ENCODE data around the gene HSF2BP. TPM values are rescaled to one million over a fixed set of nuclear protein-coding genes. Genes with fewer than 3 reads are reported as not detected.

HSF2BP gene
- total RNA-seq, 2 experiments from 2014 or later = 1.5 to 1.6 TPM

DNA sequence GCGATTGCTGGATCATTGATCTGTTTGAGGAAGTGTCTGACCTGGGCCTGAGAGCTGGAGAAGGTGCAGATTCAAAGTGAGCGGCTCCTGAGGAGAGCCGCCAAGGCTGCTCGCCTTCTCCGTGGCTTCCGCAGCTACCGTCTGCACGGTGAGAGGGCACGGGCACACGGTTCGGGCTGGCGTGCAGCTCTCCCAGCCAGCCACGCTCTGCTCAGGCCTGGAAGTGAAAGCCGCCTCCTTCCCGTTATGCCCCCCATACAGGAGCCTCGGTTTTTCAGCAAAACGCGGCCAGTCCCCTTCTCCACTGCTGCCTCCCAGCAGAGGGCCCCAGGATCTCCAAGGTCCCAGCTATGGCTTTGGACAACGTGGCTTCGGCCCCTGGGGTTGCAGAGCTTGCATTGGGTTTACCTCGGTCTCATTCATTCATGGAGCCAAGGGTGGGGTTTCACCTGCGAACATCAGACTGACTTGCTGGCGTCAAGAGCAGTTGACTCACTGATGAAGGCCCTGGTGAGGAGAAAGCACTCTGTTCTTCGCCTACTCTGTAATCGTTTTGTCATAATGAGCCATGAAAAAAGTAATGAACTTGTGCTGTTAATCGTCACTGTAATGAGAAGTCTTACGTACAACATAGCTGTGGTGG, 35.3 kb upstream of the HSF2BP start:
- CTCF ChIA-PET = no interaction called here
- intact Hi-C loops (cut with DNase I, micrococcal nuclease) = no loop called here
- POLR2A ChIA-PET = no interaction called here
- Mint-ChIP-seq H3K36me3 (ENCODE audit: low read depth) (peaks cover 63% of the 10 kb centered on the region), H3K9me3 (ENCODE audit: low read depth) (no peaks in the 10 kb centered on the region), H3K4me3 (no peak overlapping the region), H3K27ac (no peak overlapping the region), H3K27me3 (no peaks in the 10 kb centered on the region), H3K4me1 (peaks cover 6% of the 10 kb centered on the region)
- no peak for ATAC-seq
- no peak for DNase-seq

DNA sequence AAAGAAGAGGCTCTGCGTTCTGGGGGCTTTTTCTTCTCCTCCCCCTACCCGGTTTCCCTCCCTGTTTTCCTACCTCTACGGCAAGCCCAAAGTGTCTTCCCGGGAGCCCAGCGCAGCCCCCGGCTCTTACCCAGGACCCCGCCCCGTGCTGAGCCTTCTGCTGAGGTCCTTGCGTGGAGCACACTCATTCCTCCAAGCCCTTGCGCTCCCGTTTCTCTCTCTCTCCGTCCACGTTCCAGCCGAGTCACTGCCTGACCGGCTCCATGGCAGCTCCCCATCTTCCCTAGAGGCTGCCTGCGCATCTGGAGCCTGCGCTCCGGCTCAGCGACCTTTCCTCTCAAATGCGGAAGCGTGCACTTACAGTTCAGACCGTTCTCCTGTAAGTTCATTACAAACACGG, 34.7 kb upstream of the HSF2BP start:
- H3K9me3 Mint-ChIP-seq (ENCODE audit: low read depth) = no peaks in the 10 kb centered on the region
- POLR2A ChIA-PET = interaction anchor here (0.6 kb wide), 1 partner anchor 21 kb away, joined by 7 read pairs; no protein-coding TSS in a partner anchor
- H3K4me3 Mint-ChIP-seq = no peak overlapping the region
- H3K36me3 Mint-ChIP-seq (ENCODE audit: low read depth) = peaks cover 62% of the 10 kb centered on the region
- CTCF ChIA-PET = interaction anchor here (0.8 kb wide), 1 partner anchor 12 kb away, joined by 4 read pairs; no protein-coding TSS in a partner anchor
- peaks cover 6% of the 10 kb centered on the region for H3K4me1 Mint-ChIP-seq
- H3K27me3 Mint-ChIP-seq = no peaks in the 10 kb centered on the region
- no peak for ATAC-seq
- DNase-seq = no peak
- intact Hi-C loops (cut with DNase I, micrococcal nuclease) = no loop called here
- no peak overlapping the region for H3K27ac Mint-ChIP-seq

DNA sequence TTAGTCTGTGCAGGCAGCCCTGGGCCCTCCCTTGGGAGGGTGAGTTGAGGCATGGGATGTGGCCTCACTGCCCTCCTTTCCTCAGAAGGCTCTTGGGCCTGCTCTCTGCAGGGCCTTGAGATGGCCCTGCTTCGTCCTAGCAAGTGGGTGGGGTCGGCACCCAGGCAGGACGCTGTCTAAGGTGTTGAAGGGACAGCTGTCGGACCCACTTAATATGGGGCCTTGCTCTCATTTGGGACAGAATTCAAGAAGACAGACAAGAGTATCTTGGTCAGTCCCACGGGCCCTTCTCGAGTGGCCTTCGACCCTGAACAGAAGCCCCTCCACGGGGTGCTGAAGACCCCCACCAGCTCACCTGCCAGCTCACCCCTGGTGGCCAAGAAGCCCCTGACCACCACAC, 33.7 kb upstream of the HSF2BP start:
- no peak for ATAC-seq
- Mint-ChIP-seq H3K36me3 (ENCODE audit: low read depth) (peaks cover 55% of the 10 kb centered on the region), H3K4me1 (peaks cover 6% of the 10 kb centered on the region)

DNA sequence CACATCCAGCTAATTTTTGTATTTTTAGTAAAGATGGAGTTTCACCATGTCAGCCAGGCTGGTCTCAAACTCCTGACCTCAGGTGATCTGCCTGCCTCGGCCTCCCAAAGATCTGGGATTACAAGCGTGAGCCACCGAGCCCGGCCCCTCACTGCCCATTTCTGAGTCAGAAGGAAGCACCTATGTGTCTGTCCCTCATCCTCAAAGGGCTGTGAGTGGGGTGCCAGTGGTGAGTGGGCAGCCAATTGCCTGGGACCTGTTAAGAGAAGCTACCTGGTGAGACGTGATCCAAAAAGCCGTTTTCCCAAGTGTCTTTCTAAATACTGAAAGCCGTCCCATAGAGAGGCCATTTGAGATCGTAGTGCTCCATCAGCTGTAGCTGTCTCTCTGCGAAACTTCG, 32.5 kb upstream of the HSF2BP start:
- ChIA-PET POLR2A (no interaction called here), CTCF (no interaction called here)
- no peak overlapping the region for H3K4me3 Mint-ChIP-seq
- no peaks in the 10 kb centered on the region for H3K27me3 Mint-ChIP-seq
- H3K36me3 Mint-ChIP-seq (ENCODE audit: low read depth) = peaks cover 55% of the 10 kb centered on the region
- H3K27ac Mint-ChIP-seq = no peak overlapping the region
- no peaks in the 10 kb centered on the region for H3K4me1 Mint-ChIP-seq
- intact Hi-C loops (cut with DNase I, micrococcal nuclease) = no loop called here
- H3K9me3 Mint-ChIP-seq (ENCODE audit: low read depth) = no peaks in the 10 kb centered on the region
- no peak for ATAC-seq
- no peak for DNase-seq

More for the DNA sequence above, 33.7 kb upstream of the HSF2BP start:
- H3K27me3 Mint-ChIP-seq = no peaks in the 10 kb centered on the region
- intact Hi-C loops (cut with DNase I, micrococcal nuclease) = no loop called here
- DNase-seq = no peak
- ChIA-PET POLR2A (no interaction called here), CTCF (no interaction called here)
- no peak overlapping the region for H3K27ac Mint-ChIP-seq
- H3K4me3 Mint-ChIP-seq = no peak overlapping the region
- no peaks in the 10 kb centered on the region for H3K9me3 Mint-ChIP-seq (ENCODE audit: low read depth)

DNA sequence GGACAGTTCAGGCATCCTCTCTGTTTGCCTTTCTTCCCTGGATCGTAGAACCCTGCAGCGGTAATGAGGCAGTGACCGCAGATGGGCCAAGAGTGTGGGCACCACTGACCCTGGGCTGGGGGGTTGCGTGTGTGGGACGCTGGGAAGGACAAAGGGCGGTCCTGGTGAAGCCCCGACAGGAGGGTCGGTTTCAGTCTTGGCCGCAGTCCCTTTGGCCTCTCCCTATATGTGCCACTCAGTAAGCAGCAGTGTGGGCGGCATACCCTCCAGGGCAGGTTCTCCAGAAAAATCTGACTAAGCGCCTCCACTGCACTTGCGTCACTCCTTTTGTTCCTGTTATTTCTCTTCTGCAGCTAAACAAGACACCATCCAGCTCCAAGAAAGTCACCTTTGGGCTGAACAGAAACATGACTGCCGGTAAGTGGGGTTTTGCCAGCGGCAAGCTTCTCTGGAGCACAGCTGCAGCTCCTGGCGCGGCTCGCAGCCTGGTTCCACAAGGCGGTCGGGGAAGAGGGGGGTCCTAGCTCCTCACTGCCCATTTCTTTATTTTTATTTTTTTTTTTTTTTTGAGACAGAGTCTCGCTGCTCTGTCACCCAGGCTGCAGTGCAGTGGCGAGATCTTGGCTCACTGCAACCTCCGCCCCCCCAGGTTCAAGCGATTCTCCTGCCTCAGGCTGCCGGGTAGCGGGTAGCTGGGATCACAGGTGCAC, 32.0 kb upstream of the HSF2BP start:
- Mint-ChIP-seq H3K4me3 (no peak overlapping the region), H3K4me1 (no peaks in the 10 kb centered on the region), H3K27ac (no peak overlapping the region), H3K9me3 (ENCODE audit: low read depth) (no peaks in the 10 kb centered on the region), H3K27me3 (no peaks in the 10 kb centered on the region), H3K36me3 (ENCODE audit: low read depth) (peaks cover 54% of the 10 kb centered on the region)
- intact Hi-C loops (cut with DNase I, micrococcal nuclease) = no loop called here
- no peak for DNase-seq
- ChIA-PET CTCF (no interaction called here), POLR2A (interaction anchor here (0.6 to 0.7 kb wide), 2 partner anchors 8 to 17 kb away, joined by 3 read pairs; no protein-coding TSS in a partner anchor)
- ATAC-seq = no peak

DNA sequence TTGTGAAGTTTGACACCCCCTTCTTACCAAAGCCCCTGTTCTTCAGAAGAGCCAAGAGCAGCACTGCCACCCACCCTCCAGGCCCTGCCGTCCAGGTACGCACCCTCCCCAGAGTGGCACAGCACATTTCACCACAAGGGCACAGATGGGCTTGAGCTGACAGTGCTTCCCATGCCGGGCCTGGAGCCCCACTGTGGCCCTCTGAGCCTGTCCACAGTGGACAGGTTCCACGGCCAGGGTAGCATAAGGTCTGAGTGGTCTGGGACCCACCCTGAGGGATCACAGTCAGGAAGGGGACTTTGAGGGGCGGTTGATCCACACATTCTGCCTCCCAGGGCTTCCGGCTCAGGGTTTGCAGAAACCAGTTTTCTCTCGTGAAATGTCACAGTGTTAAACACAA, 31.1 kb upstream of the HSF2BP start:
- Mint-ChIP-seq H3K9me3 (ENCODE audit: low read depth) (no peaks in the 10 kb centered on the region), H3K27ac (no peak overlapping the region), H3K36me3 (ENCODE audit: low read depth) (peaks cover 55% of the 10 kb centered on the region), H3K27me3 (no peaks in the 10 kb centered on the region), H3K4me3 (no peak overlapping the region), H3K4me1 (no peaks in the 10 kb centered on the region)
- DNase-seq = no peak
- no peak for ATAC-seq
- POLR2A ChIA-PET = no interaction called here
- intact Hi-C loops (cut with DNase I, micrococcal nuclease) = no loop called here
- CTCF ChIA-PET = no interaction called here

DNA sequence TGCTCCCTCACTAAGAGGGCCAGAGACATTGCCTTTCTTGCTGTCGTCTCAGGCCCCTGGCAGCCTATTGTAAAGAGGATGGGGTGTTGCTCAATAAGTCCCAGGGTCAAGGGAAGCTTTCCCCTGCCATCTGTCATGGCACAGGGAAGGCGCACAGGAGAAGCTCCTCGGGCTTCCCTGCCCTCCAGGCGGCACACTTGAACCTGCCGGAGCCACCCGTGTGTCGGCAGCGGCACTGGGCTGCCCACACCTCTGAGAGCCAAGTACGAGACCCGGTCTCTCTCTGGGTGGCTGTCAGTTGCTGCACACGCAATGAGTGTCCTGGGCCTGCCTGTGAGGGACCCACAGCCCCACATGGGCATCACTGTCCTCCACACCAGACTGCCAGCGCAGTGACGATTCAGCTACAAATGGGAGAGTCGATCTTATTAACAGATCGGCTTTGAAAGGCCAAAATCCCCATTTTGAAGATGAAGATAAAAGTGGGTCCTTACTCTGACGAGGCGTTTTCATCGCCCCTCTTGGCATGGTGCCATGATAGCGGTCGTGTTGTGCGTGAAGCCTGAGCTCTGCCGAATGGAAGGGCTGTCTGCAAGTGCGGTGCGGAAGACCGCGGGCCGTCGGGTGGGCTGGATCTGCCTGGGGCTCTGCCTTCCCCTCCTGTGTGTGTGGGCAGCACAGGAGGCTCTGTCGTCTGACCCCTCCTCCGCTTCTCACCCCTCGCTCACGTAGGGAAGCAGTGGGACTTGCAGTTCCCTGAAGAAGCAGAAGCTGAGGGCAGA, 30.5 kb upstream of the HSF2BP start:
- ChIA-PET CTCF (no interaction called here), POLR2A (no interaction called here)
- no peak for DNase-seq
- H3K9me3 Mint-ChIP-seq (ENCODE audit: low read depth) = no peaks in the 10 kb centered on the region
- no peaks in the 10 kb centered on the region for H3K27me3 Mint-ChIP-seq
- no peaks in the 10 kb centered on the region for H3K4me1 Mint-ChIP-seq
- ATAC-seq = no peak
- no peak overlapping the region for H3K27ac Mint-ChIP-seq
- H3K4me3 Mint-ChIP-seq = no peak overlapping the region
- peaks cover 56% of the 10 kb centered on the region for H3K36me3 Mint-ChIP-seq (ENCODE audit: low read depth)
- intact Hi-C loops (cut with DNase I, micrococcal nuclease) = loop anchor here in 1 of 2 experiments (5.0 kb wide), 1 partner anchor 52 kb away; no protein-coding TSS in a partner anchor

DNA sequence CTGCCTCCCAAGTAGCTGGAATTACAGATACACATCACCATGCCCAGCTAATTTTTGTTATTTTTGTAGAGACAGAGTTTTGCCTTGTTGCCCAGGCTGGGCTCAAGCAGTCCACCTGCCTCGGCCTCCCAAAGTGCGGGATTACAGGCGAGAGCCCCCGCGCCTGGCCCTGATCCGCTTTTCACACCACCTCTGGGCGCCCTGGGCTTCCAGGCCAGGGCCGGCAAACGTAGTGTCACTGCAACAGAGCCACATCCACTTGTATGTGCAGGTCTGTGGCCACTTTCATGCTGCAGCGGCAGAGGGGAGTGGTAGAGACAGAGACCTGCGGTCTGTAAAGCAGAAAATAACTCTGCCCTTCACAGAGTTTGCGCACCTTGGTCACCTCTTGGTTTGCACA, 29.6 kb upstream of the HSF2BP start:
- Mint-ChIP-seq H3K27ac (no peak overlapping the region), H3K4me3 (no peak overlapping the region), H3K27me3 (no peaks in the 10 kb centered on the region), H3K36me3 (ENCODE audit: low read depth) (peaks cover 58% of the 10 kb centered on the region), H3K4me1 (no peaks in the 10 kb centered on the region), H3K9me3 (ENCODE audit: low read depth) (no peaks in the 10 kb centered on the region)
- intact Hi-C loops (cut with DNase I, micrococcal nuclease) = loop anchor here in 1 of 2 experiments (5.0 kb wide), 1 partner anchor 52 kb away; no protein-coding TSS in a partner anchor
- ATAC-seq (no peak), DNase-seq (no peak)
- ChIA-PET CTCF (no interaction called here), POLR2A (interaction anchor here (0.5 kb wide), 1 partner anchor 14 kb away, joined by 3 read pairs; no protein-coding TSS in a partner anchor)

DNA sequence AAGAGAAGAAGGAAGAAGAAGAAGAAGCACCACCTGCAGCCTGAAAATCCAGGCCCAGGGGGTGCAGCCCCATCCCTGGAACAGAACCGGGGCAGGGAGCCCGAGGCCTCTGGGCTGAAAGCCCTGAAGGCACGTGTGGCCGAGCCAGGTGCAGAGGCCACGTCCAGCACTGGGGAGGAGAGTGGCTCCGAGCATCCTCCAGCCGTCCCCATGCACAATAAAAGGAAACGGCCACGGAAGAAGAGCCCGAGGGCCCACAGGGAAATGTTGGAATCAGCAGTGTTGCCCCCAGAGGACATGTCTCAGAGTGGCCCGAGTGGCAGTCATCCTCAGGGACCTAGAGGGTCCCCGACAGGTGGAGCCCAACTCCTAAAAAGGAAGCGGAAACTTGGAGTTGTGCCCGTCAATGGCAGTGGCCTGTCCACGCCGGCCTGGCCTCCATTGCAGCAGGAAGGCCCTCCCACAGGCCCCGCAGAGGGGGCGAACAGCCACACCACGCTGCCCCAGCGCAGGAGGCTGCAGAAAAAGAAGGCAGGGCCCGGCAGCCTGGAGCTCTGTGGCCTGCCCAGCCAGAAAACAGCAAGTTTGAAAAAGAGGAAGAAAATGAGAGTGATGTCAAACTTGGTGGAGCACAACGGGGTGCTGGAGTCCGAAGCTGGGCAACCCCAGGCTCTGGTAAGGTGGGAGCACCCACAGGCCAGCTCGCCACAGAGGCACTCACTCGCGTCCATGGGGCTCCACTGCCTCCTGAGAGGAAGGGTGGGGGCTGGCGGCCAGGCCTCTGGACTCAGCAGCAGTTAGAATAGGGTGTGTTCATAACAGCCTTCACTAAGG, 28.5 kb upstream of the HSF2BP start:
- POLR2A ChIA-PET = no interaction called here
- no peaks in the 10 kb centered on the region for H3K9me3 Mint-ChIP-seq (ENCODE audit: low read depth)
- intact Hi-C loops (cut with DNase I, micrococcal nuclease) = loop anchor here in 1 of 2 experiments (5.0 kb wide), 1 partner anchor 50 kb away; no protein-coding TSS in a partner anchor
- CTCF ChIA-PET = no interaction called here
- peaks cover 56% of the 10 kb centered on the region for H3K36me3 Mint-ChIP-seq (ENCODE audit: low read depth)
- no peak for ATAC-seq
- H3K27me3 Mint-ChIP-seq = no peaks in the 10 kb centered on the region
- DNase-seq = no peak
- no peak overlapping the region for H3K27ac Mint-ChIP-seq
- no peak overlapping the region for H3K4me3 Mint-ChIP-seq
- H3K4me1 Mint-ChIP-seq = no peaks in the 10 kb centered on the region

DNA sequence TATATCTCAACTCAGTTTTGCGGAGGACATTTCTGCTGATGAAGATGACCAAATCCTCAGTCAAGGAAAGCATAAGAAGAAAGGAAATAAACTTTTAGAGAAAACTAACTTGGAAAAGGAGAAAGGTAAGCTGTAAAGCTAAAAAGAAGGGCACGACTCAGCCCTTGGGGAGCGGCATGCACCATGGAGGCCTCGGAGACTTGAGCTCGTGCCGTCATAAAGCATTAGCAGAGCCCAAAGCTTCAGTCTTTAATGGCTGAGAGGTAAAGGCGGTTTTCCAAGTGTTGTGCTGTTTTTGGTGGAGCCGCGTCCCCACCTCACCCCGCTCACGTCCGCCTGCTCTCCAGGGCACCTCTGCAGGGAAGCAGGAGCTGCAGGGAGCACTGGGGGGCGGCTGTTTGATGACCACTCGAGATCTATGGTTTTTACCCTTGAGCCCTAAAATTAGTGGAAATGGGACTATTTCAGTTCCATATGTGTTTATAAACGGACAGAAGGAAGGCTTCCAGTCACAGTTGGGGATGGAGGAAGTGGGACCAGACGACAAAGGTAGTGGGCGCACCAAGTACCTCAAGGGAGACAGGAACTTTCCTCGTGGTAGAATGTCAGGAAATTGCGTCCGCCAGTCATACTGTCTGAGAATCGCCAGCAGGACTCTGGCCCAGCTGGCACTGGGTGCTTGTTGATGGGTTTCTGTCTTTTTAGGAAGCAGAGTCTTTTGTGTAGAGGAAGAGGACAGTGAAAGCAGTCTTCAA, 27.7 kb upstream of the HSF2BP start:
- peaks cover 59% of the 10 kb centered on the region for H3K36me3 Mint-ChIP-seq (ENCODE audit: low read depth)
- POLR2A ChIA-PET = no interaction called here

More for the DNA sequence above, 27.7 kb upstream of the HSF2BP start:
- CTCF ChIA-PET = interaction anchor here (0.6 to 0.9 kb wide), 2 partner anchors 40 to 42 kb away, joined by 3 to 4 read pairs; no protein-coding TSS in a partner anchor
- H3K4me1 Mint-ChIP-seq = no peaks in the 10 kb centered on the region
- no peak for DNase-seq
- no peak overlapping the region for H3K27ac Mint-ChIP-seq
- H3K27me3 Mint-ChIP-seq = no peaks in the 10 kb centered on the region
- intact Hi-C loops (cut with DNase I, micrococcal nuclease) = loop anchor here in 1 of 2 experiments (5.0 kb wide), 1 partner anchor 50 kb away; no protein-coding TSS in a partner anchor
- no peak overlapping the region for H3K4me3 Mint-ChIP-seq
- ATAC-seq = no peak
- no peaks in the 10 kb centered on the region for H3K9me3 Mint-ChIP-seq (ENCODE audit: low read depth)

Data from activated CD4-positive, alpha-beta T cell treated with anti-CD3 and anti-CD28 coated beads for 36 hours (primary cell).